GM23248 (cell line): ENCODE data around the gene SEMA6D.

ENCODE experiments used
- EZH2 ChIP-seq: fragments of 200-600 bp; sonication (generic); IDR thresholded peaks from 2 replicates; pipeline ENCODE4 v1.6.1; 2018; ENCODE audit warnings: antibody characterized with exemption, mild to moderate bottlenecking; ENCODE audit not compliant: insufficient read depth, poor library complexity, severe bottlenecking
- EZH2phosphoT487 ChIP-seq: fragments of 200-600 bp; sonication (generic); IDR thresholded peaks from 2 replicates; pipeline ENCODE4 v1.6.1; 2018; ENCODE audit warnings: antibody characterized with exemption, moderate library complexity, mild to moderate bottlenecking, low read depth; ENCODE audit not compliant: insufficient read depth

DNA sequence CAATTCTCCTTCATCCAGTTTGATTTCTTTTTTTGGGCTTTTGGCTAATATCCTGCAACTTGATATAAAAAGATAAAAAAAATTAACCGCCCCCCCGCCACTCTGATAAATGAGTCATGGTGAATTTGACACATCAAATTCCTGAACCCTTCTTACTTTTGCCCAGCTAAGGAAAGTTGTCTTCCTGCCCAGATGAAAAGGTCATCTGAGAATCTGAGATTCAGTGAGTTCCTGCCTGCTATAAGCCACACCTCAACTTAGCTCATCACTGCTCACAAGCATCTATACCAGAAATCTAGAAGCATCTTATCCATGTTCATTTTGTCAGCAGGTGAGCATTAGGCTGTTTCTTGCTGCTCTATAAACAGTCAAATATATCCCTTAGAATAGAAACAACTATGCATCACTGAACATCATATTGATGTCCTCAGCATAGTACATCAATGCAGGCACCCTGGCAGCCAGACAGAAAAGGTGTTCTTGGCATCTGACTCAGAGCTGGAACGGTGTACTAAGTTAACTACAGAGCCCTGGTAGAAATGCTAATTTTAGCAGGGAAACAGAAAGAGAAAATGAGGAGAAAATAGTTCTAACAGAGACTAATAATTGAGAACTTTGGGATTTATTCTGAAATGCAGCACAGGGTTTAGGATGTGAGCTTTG, 77.1 kb downstream of the SEMA6D start:
- TF ChIP-seq EZH2 (no peak), EZH2phosphoT487 (no peak)
